ENCODE data around the gene PHF21A.

DNA sequence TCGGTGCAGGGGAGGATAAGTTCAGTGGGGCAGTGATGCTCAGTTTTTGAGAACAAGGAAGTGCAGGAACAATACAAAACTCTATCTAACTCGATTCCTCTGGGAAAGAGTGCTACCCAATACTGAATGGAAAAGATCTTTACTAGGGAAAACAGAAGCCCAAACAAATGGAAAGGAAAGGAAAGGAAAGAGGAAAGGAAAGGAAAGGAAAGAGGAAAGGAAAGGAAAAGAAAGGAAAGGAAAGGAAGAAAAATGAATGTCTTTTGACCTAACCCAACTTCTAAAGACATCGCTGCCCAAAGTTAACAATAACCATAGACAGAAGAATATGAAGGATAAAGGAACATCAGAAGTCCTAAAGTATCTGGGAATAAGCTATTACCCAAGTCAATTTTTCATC is 41.6 kb downstream of the PHF21A start:
- no peak for TF ChIP-seq GATA2 (IDR thresholded peaks at IDR 0.05; ENCODE audit: low read depth, low read length)
- TF ChIP-seq GATA3 (IDR thresholded peaks at IDR 0.05; ENCODE audit: low read depth, low read length): no peak
